ENCODE results near the gene GBP7. TPM values are rescaled to one million over a fixed set of nuclear protein-coding genes. Genes with fewer than 3 reads are reported as not detected.
A peak's percentile ranks its signal among the peaks of the same experiment; 100 is the strongest.
"Not testable (repeated sequence)": the region's sequence is repeated elsewhere in the genome, so short reads cannot be mapped to it uniquely, and the experiment has no call there.

Gene GBP7
- total RNA-seq (2014; rRNA removed; shearing (Covaris generic); ENCODE audit: low replicate concordance): not detected in 2 replicates

GRCh38 chr1:89175601-89176256, at the start of gene GBP7:
GBP7 (minus strand) TSS chr1:89176003; CDS start chr1:89171935, 4,068 bp downstream.
- H3K27me3 ChIP-seq: no peaks in the 10 kb centered on the region
- H3K36me3 ChIP-seq: no peaks in the 10 kb centered on the region
- no peak for DNase-seq
- no peak within 1 kb of the TSS for H3K4me3 ChIP-seq
- no peaks in the 10 kb centered on the region for H3K9me3 ChIP-seq

GRCh38 chr1:89221341-89221740, 45.5 kb upstream of the GBP7 start:
- DNase-seq: no peak
- H3K9me3 ChIP-seq: no peaks in the 10 kb centered on the region
- no peak overlapping the region for H3K4me3 ChIP-seq
- H3K27me3 ChIP-seq: no peaks in the 10 kb centered on the region
- H3K36me3 ChIP-seq: no peaks in the 10 kb centered on the region

GRCh38 chr1:89219851-89220250, 44.0 kb upstream of the GBP7 start:
- H3K36me3 ChIP-seq, H3K4me3 ChIP-seq, DNase-seq, H3K9me3 ChIP-seq, H3K27me3 ChIP-seq: not testable (repeated sequence)

- not testable (repeated sequence) for H3K9me3 ChIP-seq, H3K36me3 ChIP-seq, H3K27me3 ChIP-seq, H3K4me3 ChIP-seq, DNase-seq
Measured at GRCh38 chr1:89218941-89219340, 43.1 kb upstream of the GBP7 start.

GRCh38 chr1:89213347-89213746, 37.5 kb upstream of the GBP7 start:
- no peak overlapping the region for H3K4me3 ChIP-seq
- no peak for DNase-seq

GRCh38 chr1:89211035-89211634, 35.3 kb upstream of the GBP7 start:
- no peak for DNase-seq
- no peak overlapping the region for H3K4me3 ChIP-seq

More at GRCh38 chr1:89213347-89213746, 37.5 kb upstream of the GBP7 start:
- 0 out of 2 replicates have a peak, but pooled peaks cover 5% of the 10 kb centered on the region for H3K9me3 ChIP-seq
- no peaks in the 10 kb centered on the region for H3K27me3 ChIP-seq
- H3K36me3 ChIP-seq: no peaks in the 10 kb centered on the region

GRCh38 chr1:89206373-89206772, 30.6 kb upstream of the GBP7 start:
- no peak for DNase-seq

More at GRCh38 chr1:89211035-89211634, 35.3 kb upstream of the GBP7 start:
- Histone ChIP-seq H3K9me3 (0 out of 2 replicates have a peak, but pooled peaks cover 5% of the 10 kb centered on the region), H3K36me3 (no peaks in the 10 kb centered on the region), H3K27me3 (no peaks in the 10 kb centered on the region)

GRCh38 chr1:89203166-89203565, 27.4 kb upstream of the GBP7 start:
- DNase-seq: no peak
- Histone ChIP-seq H3K9me3 (no peaks in the 10 kb centered on the region), H3K4me3 (no peak overlapping the region), H3K36me3 (no peaks in the 10 kb centered on the region), H3K27me3 (no peaks in the 10 kb centered on the region)

More at GRCh38 chr1:89206373-89206772, 30.6 kb upstream of the GBP7 start:
- Histone ChIP-seq H3K4me3 (no peak overlapping the region), H3K27me3 (no peaks in the 10 kb centered on the region), H3K36me3 (no peaks in the 10 kb centered on the region), H3K9me3 (0 out of 2 replicates have a peak, but pooled peaks cover 2% of the 10 kb centered on the region)

GRCh38 chr1:89201106-89201794, 25.4 kb upstream of the GBP7 start:
- H3K9me3 ChIP-seq: no peaks in the 10 kb centered on the region
- H3K36me3 ChIP-seq: no peaks in the 10 kb centered on the region
- DNase-seq: no peak
- no peak overlapping the region for H3K4me3 ChIP-seq
- no peaks in the 10 kb centered on the region for H3K27me3 ChIP-seq

- no peaks in the 10 kb centered on the region for H3K27me3 ChIP-seq
- no peak for DNase-seq
- no peak overlapping the region for H3K4me3 ChIP-seq
- H3K36me3 ChIP-seq: no peaks in the 10 kb centered on the region
- H3K9me3 ChIP-seq: no peaks in the 10 kb centered on the region
Measured at GRCh38 chr1:89200663-89201062, 24.9 kb upstream of the GBP7 start.

GRCh38 chr1:89199525-89200031, 23.8 kb upstream of the GBP7 start:
- no peaks in the 10 kb centered on the region for H3K36me3 ChIP-seq
- no peak overlapping the region for H3K4me3 ChIP-seq
- no peaks in the 10 kb centered on the region for H3K27me3 ChIP-seq
- DNase-seq: no peak
- no peaks in the 10 kb centered on the region for H3K9me3 ChIP-seq

GRCh38 chr1:89198491-89199072, 22.8 kb upstream of the GBP7 start, which contains the start of gene GBP4:
GBP4 (minus strand) TSS chr1:89198942; CDS start chr1:89198834, 108 bp downstream.
- peak within 1 kb of the TSS; percentile 44 for H3K4me3 ChIP-seq
- DNase-seq: peak; percentile 5
- H3K36me3 ChIP-seq: no peaks in the 10 kb centered on the region
- H3K27me3 ChIP-seq: no peaks in the 10 kb centered on the region
- no peaks in the 10 kb centered on the region for H3K9me3 ChIP-seq

- Histone ChIP-seq H3K36me3 (no peaks in the 10 kb centered on the region), H3K9me3 (no peaks in the 10 kb centered on the region), H3K4me3 (peak overlapping the region; percentile 44; the same call in 1 of the 2 replicates), H3K27me3 (no peaks in the 10 kb centered on the region)
- DNase-seq: no peak
Measured at GRCh38 chr1:89198081-89198480, 22.3 kb upstream of the GBP7 start.

- Histone ChIP-seq H3K9me3 (no peaks in the 10 kb centered on the region), H3K4me3 (no peak overlapping the region), H3K36me3 (no peaks in the 10 kb centered on the region), H3K27me3 (no peaks in the 10 kb centered on the region)
- DNase-seq: no peak
Measured at GRCh38 chr1:89195476-89195875, 19.7 kb upstream of the GBP7 start.

GRCh38 chr1:89191314-89191713, 15.5 kb upstream of the GBP7 start:
- no peak overlapping the region for H3K4me3 ChIP-seq
- no peak for DNase-seq
- H3K36me3 ChIP-seq: no peaks in the 10 kb centered on the region
- H3K9me3 ChIP-seq: no peaks in the 10 kb centered on the region
- no peaks in the 10 kb centered on the region for H3K27me3 ChIP-seq

GRCh38 chr1:89190017-89190416, 14.2 kb upstream of the GBP7 start:
- H3K4me3 ChIP-seq: no peak overlapping the region
- no peaks in the 10 kb centered on the region for H3K36me3 ChIP-seq
- no peaks in the 10 kb centered on the region for H3K9me3 ChIP-seq
- DNase-seq: no peak
- no peaks in the 10 kb centered on the region for H3K27me3 ChIP-seq

- H3K36me3 ChIP-seq: no peaks in the 10 kb centered on the region
- H3K27me3 ChIP-seq: no peaks in the 10 kb centered on the region
- no peaks in the 10 kb centered on the region for H3K9me3 ChIP-seq
- DNase-seq: no peak
- H3K4me3 ChIP-seq: no peak overlapping the region
Measured at GRCh38 chr1:89179343-89179742, 3.5 kb upstream of the GBP7 start.
